Measurements from ENCODE around the gene KLHL21. TPM values are rescaled to one million over a fixed set of nuclear protein-coding genes. Genes with fewer than 3 reads are reported as not detected.
A peak's percentile ranks its signal among the peaks of the same experiment; 100 is the strongest.

The KLHL21 gene
- total and polyA plus RNA-seq, 8 donors = 10.8 to 31.3 (median 16.8) TPM

DNA sequence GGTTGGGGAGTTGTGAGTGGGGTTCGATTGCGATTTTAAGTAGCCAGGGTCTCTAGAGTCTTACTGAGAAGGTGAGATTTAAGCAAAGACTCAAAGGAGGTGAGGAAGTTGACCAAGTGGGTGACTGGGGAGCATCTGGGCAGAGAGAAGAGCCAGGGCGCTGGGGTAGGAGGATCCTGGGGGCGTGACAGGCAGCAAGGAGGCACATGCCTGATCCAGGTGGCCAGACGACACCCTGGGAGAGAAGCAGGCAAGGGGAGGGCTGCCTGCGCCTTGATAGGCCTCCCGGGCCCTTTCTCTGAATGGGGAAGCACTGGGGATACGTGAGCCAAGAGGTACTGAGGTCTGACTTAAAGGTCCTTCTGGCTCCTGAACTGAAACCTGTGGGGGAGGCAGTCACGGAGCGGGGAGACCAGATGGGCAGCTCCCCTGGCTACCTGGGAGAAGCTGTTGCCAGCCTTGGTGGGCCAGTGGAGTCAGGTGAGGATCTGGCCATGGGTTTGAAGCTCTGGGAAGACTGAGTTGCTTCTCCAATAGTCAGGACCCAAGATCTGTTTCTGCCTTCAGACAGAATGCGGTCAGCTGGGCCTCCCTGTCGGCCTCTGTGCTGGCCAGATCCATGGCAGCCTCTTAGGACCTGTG, 17.5 kb downstream of the KLHL21 start:
- 82 to 86% methylated on average over 12 of the region's 12 CpGs for WGBS, 2 donors
- ATAC-seq = no peak
- H3K27ac ChIP-seq = no peak overlapping the region
- TF ChIP-seq, protein P1, sequence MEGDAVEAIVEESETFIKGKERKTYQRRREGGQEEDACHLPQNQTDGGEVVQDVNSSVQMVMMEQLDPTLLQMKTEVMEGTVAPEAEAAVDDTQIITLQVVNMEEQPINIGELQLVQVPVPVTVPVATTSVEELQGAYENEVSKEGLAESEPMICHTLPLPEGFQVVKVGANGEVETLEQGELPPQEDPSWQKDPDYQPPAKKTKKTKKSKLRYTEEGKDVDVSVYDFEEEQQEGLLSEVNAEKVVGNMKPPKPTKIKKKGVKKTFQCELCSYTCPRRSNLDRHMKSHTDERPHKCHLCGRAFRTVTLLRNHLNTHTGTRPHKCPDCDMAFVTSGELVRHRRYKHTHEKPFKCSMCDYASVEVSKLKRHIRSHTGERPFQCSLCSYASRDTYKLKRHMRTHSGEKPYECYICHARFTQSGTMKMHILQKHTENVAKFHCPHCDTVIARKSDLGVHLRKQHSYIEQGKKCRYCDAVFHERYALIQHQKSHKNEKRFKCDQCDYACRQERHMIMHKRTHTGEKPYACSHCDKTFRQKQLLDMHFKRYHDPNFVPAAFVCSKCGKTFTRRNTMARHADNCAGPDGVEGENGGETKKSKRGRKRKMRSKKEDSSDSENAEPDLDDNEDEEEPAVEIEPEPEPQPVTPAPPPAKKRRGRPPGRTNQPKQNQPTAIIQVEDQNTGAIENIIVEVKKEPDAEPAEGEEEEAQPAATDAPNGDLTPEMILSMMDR (IDR thresholded peaks at IDR 0.05) = no peak
- no peak overlapping the region for H3K4me3 ChIP-seq
- no peak for FAIRE-seq
- no peak for DNase-seq
- H3K36me3 ChIP-seq = peaks cover 0 to 19% (median 13%) of the 10 kb centered on the region in 3 donors
- no peaks in the 10 kb centered on the region for H3K9me3 ChIP-seq
- no peaks in the 10 kb centered on the region for H3K27me3 ChIP-seq
- intact Hi-C loops (cut with DNase I) = no loop called here
- peaks cover 17 to 28% (median 23%) of the 10 kb centered on the region in 3 donors for H3K4me1 ChIP-seq

DNA sequence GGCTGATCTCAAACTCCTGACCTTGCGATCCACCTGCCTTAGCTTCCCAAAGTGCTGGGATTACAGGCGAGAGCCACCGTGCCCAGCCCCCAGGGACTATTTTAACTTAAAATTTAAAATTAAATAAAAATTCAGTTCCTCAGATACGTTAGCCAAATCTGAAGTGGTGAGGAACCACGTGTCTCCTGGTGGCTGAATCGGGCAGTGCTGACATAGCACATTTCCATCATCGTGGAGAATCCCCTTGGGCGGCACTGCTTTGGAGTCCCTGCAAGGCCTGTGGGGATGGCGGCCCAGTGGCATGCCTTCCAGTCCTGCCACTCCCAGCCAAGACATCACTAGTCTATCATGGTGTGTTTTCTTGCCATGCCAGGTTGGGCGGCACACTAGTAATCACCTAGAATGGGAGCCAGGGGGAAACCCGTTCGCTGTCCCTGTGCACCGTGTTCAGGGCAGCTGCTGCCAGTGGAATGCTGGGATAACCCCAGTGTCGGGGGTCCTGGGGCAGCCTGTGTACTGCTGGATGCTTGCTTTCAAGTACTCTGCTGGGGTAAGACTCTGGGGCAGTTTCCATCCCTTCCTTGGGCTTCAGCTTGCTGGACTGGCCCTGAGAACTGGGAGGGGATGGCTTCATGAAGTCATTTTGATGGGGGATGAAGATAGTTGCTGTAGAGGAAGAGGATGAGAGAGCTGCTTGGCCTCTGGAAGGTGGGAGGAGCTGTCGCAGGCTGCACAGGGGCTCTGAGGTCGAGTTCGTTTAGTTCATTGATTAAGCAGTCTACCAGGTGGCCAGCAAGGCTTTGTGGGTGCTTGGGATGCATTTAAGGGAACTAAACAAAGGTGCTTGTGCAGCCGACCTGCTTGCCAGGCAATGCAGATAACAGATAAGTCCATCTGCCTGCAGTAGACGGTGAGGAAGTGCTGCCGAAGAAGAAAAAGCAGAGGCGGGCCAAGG, 18.3 kb downstream of the KLHL21 start:
- intact Hi-C loops (cut with DNase I) = no loop called here
- WGBS, 2 donors = 70 to 79% methylated on average over 21 of the region's 21 CpGs

DNA sequence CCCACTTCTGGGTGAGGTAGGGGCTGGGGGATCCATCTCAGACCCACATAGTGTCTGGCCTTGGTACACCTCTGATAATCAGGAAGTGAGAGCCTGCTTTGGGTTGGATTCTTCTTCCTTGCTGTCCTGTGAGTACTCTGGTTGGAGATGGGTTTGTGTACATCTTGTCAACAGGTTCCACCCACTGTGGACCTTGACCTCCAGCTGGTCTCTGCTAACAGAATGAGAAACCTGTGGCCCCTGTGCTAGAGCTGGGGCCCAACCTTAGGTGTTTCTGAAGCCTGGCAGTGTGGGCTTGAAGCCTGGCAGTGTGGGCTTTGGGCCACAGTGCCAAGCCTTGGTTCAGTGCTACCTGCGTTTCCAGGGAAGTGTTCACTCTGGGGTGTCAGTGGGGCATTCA, 20.3 kb downstream of the KLHL21 start:
- Histone ChIP-seq H3K4me3 (no peak overlapping the region), H3K27ac (peak overlapping the region in 2 of 4 donors; percentile 4 to 89), H3K4me1 (peaks cover 19 to 22% (median 21%) of the 10 kb centered on the region in 3 donors), H3K27me3 (no peaks in the 10 kb centered on the region), H3K9me3 (no peaks in the 10 kb centered on the region), H3K36me3 (no peaks in the 10 kb centered on the region)
- no peak for FAIRE-seq
- intact Hi-C loops (cut with DNase I) = no loop called here
- 27 to 50% methylated on average over 1 of the region's 1 CpG for whole genome bisulfite sequencing, 2 donors
- TF ChIP-seq, protein P1 (IDR thresholded peaks at IDR 0.05) = no peak
- ATAC-seq = peak in 2 of 4 donors; percentile 8 to 11
- peak in 3 of 6 donors; percentile 38 to 51 (median 50) for DNase-seq

More for the DNA sequence above, 18.3 kb downstream of the KLHL21 start:
- FAIRE-seq (no peak), DNase-seq (no peak), ATAC-seq (no peak)
- Histone ChIP-seq H3K4me3 (no peak overlapping the region), H3K27me3 (no peaks in the 10 kb centered on the region), H3K27ac (no peak overlapping the region), H3K4me1 (peaks cover 18 to 28% (median 23%) of the 10 kb centered on the region in 3 donors), H3K9me3 (no peaks in the 10 kb centered on the region), H3K36me3 (peaks cover 0 to 15% (median 8%) of the 10 kb centered on the region in 3 donors)
- TF ChIP-seq, protein P1 (IDR thresholded peaks at IDR 0.05) = no peak

DNA sequence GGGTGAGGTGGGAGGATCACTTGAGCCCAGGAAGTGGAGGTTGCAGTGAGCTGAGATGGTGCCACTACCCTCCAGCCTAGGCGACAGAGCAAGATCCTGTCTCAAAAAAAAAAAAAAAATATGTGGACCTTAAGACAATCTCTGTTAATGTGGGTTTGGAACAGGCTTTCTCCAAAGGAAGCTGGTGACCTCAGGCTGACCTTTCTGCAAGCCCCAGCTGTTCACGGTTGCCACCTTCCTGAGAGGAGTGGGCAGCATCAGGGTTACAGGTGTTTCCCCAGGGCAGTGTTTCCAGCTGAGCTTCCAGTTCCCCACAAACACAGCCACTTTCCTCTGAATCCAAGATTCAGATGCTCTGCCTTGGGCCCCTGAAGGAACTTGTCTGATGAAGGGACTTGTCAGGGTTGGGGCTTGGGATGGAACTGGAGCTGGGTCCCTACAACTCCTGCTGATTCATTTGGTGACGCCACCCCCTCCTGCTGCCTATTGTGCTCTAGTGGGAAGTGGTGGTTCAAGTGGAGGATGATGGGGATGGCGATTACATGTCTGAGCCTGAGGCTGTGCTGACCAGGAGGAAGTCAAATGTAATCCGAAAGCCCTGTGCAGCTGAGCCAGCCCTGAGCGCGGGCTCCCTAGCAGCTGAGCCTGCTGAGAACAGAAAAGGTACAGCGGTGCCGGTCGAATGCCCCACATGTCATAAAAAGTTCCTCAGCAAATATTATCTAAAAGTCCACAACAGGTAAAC, 20.9 kb downstream of the KLHL21 start:
- TF ChIP-seq, protein P1 (IDR thresholded peaks at IDR 0.05) = no peak
- H3K4me1 ChIP-seq = peaks cover 19 to 21% (median 21%) of the 10 kb centered on the region in 3 donors
- peak overlapping the region in 2 of 4 donors; percentile 85 to 89 for H3K27ac ChIP-seq
- DNase-seq = peak in 1 of 6 donors; percentile 57
- intact Hi-C loops (cut with DNase I) = no loop called here
- 38 to 43% methylated on average over 10 of the region's 10 CpGs for WGBS, 2 donors
- FAIRE-seq = no peak
- no peak overlapping the region for H3K4me3 ChIP-seq
- H3K36me3 ChIP-seq = no peaks in the 10 kb centered on the region
- H3K27me3 ChIP-seq = no peaks in the 10 kb centered on the region
- no peaks in the 10 kb centered on the region for H3K9me3 ChIP-seq
- peak in 2 of 4 donors; percentile 4 to 6 for ATAC-seq
